ENCODE results near the gene GRIN2B.

Gene GRIN2B

DNA sequence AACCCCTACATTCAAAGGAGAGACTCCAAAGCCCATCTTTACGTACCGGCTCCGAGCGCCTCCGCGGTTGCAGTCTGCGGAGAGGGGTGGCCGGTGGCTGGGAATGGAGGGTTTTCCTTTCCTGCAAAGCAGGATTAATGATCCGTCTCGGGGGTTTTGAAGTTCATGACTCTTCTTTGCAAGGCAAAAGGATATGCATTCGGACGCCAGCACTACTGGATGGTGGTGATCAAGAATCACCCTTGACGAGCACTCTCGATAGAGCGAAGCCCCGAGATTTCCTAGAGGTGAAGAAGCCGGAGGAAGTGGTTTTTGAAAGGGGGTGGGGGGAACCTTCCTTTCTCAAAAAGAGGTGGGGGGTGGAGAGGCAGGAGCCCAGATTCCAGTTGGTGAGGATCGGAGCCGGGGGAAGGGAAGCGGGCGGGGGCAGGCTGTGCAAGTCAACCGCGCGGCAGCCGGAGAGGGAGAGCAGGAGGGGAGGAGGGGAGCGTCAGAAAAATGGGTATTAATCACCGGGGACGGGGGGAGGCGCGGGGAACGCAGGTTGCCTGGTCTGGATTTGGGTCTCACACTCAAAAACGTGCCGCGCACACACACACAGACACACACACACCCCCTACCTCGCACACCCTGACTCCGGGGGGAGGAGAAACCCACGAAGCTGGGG lies at the start of gene GRIN2B:
GRIN2B (minus strand) TSS at position 307 of the 667 bp plus-strand sequence. CDS start 115,394 bp downstream, outside the sequence.
- no peak for DNase-seq

- no peak for DNase-seq
Observed at GRCh38 chr12:14026537-14026936, 45.1 kb upstream of the GRIN2B start.

GRCh38 chr12:14024591-14024990 lies 43.2 kb upstream of the GRIN2B start:
- no peak for DNase-seq

GRCh38 chr12:14018080-14018479 lies 36.7 kb upstream of the GRIN2B start:
- DNase-seq = no peak

DNA sequence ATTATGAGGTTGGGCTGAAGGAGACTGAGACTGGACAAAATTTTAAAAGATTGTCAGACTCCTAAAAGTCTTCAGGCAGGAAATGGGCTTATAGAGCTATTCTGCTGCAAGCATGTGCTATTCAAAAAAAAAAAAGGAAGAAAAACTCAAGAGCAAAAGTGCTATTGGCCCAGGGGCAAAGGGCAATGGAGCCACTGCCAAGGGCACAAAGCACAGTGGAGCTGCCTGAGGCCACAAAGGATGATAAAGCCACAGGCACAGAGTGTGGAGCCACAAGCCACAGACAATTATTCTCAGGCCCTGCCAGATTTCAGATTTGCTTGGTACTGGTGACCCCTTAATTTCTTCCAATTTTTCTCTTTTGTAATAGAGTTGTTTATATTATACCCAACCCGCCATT lies 29.6 kb upstream of the GRIN2B start:
- no peak for DNase-seq

- no peak for DNase-seq
Observed at GRCh38 chr12:14007639-14008038, 26.2 kb upstream of the GRIN2B start.

- no peak for DNase-seq
Observed at GRCh38 chr12:13992585-13992984, 11.2 kb upstream of the GRIN2B start.

GRCh38 chr12:13992106-13992505 lies 10.7 kb upstream of the GRIN2B start:
- DNase-seq = no peak

DNA sequence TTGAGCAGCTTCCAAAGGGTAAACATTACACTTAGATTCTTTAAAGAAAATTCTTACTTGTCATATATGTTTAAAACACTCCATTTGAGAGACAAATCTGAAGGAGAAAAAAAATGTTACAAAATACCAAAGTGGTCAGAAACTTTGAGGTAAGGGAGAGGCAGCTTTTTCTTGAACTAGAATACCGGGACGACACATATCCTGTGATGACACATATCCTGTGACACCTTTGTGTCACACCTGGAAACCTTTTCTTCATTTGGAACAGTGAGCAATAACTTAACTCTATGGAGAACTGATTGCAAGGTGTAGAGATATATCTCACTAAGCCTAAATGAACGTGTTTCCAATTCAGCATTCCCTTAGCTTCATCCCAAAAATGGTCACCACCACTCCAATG lies 4.6 kb upstream of the GRIN2B start:
- no peak for DNase-seq

- no peak for DNase-seq
Observed at GRCh38 chr12:13981990-13982389, 588 bp upstream of the GRIN2B start.

DNA sequence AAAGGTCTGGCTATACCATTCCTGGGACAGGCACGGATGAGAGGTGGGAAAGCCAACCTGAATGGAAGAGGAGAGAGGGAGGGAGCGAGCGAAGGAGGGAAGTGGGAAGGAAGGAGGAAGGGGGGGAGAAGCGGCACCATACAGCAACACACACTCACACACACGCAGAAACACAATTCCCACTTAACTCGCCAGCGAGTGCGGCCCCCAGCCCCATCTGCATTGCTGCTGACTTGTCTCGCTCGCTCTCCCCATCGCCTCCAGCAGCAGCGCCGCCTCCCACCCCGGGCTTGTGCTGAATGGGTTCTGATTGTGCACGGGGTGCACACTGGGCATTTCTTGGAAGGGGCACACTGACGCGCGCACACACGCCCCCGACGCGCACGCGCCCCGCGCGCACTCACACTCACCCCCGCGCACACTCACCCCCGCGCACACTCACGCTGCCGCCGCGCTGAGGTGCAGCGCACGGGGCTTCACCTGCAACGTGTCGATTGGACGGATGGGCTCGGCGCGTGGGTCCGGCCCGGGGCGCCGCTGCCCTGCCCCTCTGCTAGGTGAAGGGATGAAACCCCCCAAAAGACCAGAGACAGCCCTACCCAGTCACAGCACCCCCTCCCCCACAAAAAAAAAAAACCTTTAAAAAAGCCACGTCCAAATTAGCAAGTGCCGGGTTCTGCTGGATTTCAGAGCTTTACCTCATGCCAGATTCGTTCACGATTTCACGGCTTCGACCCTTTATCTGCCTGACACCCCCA lies 685 bp downstream of the GRIN2B start:
- no peak for DNase-seq

DNA sequence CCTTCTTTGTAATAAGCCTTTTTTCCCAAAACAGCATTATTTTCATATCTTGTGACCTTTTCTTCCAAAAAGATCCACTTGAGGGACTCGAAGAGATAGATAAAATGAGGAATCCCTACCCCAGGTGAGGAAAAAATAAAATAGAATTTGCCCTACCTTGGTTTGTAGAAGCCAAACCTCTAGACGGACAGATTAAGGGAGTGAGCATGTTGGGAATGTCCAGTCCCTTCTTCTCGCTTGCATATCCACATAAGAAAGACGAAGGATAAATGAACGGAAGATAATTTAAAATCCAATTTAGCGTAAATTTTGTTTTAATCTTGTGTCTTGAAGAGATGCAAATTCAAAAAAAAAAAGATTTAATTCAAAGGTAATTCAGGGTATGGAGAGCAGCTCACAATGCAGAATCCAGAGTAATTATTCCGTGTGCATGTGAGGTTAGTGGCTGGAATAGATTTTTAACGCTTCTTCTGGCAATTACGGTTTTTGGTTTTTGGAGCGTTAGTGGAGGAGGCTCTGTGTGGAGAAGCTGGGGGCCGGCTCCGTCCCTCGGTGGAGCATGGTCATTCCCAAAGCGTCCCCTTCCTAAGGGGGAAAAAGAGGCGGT lies 1.5 kb downstream of the GRIN2B start:
- DNase-seq = no peak

DNA sequence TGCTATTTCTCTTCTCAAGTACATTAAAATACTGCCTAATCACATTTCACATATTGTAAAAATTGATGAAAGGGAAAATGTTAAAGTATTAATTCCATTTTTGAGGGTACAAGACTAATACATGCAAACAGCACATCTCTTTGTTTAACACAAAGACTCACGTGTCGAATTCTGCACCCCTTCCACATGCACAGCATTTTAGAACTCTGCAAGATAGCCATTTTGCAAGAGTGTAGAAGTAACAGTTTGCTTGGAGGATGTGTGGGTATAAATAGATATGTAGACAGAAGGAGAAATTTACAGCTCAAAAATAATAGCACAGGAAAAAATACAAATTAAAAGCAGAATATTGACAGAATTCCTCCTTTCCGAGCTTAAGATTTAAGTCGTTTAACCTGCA lies 2.5 kb downstream of the GRIN2B start:
- DNase-seq = no peak

GRCh38 chr12:13976880-13977279 lies 4.5 kb downstream of the GRIN2B start:
- DNase-seq = no peak

DNA sequence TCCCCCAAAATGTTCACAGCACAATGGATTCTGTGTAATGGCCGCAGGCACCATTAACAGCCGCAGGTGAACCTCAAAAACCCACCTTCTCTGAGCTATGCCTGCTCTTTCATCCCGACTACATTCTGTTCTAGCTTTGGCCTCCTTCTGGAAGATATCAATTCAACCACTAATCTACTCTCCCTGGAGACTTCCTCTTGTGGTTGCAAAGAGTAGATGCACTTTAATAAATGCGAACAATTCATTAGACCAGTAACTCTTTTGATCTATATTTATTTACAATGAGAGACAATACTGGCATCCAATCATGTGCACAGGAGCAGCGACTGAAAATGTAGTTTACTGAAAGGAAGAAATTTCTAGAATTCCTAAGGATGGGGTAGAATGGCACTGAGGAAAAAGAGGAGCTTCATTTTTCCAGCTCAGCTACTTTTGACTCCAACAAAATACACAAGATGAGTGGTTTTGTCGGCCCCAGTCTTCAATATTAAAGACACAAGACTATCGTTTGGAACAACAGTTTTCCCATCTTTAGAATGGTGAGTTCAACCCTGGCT lies 5.3 kb downstream of the GRIN2B start:
- DNase-seq = no peak

DNA sequence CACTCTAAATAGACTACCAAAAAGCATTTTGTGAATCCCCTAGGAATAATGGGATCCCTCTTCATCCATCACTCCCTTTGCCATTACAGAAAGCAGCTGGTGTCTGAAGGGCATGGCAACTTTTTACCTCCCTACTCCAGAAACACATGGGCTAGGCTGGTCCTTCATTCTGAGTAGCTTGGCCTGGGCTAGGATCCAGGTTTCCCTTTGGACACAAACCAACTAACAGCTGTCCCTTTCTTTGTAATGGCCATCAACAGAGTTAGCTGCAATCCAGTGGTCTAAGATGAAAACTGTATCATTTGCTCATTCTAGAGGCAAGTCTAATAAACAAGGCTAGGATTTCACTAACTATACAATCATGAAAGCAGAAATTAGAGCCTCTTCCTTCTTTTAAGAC lies 7.4 kb downstream of the GRIN2B start:
- DNase-seq = no peak

GRCh38 chr12:13970803-13971202 lies 10.6 kb downstream of the GRIN2B start:
- no peak for DNase-seq

DNA sequence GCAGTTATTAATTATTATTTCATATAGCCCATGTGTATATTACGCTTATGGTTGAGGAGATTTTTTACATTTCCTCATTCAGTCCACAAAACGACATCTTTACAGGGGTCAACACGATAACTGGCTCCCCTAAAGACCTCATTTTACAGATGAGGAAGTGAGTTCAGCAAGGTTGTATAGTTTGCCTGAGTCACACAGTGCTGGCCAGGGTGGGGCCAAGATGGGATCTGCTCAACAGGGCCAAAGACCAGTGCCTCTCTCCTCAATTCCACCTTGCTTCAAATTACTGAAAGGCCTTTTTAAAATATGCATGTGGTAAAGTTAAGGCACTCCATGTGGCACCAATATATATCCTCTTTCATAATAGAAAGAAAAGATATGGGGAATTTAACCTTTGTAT lies 13.1 kb downstream of the GRIN2B start:
- no peak for DNase-seq

DNA sequence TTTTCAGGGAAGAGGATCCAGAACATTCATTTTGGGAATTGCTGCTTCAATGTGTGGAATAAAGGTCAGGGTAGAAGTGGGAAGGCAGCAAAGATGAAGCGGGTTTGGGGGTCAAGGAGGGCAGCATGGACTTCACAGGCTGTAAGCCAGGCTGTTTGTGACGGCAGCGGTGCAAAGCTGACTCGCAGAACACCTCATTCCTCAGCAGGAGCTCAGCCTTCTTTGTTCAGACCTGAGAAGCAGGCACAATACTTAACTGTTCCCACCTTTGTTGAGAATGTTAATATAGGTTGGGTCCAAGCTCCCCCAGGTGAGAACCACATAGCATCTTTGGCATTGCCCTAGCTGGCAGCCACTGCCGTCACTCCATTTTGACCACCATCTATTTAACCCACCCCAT lies 16.7 kb downstream of the GRIN2B start:
- DNase-seq = no peak

DNA sequence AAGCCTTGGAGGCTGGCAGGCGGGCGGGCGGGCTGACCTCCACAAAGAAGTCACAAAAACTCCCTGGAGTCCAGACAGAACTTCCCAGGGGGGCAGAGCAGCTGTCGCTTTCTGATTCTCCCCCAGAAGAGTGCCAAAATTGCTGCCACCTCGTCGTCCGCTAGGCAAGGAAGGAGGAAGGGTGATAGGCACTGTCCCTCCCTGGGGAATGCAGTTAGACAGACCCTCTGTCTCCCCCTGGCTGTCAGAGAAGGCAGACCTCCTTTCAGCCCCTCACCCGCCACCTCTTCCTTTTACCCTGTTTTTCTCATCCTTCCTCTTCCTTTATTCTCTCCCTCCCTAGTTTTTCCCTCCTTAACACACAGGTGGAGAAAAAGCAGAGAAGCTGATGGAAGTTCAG lies 18.7 kb downstream of the GRIN2B start:
- no peak for DNase-seq

DNA sequence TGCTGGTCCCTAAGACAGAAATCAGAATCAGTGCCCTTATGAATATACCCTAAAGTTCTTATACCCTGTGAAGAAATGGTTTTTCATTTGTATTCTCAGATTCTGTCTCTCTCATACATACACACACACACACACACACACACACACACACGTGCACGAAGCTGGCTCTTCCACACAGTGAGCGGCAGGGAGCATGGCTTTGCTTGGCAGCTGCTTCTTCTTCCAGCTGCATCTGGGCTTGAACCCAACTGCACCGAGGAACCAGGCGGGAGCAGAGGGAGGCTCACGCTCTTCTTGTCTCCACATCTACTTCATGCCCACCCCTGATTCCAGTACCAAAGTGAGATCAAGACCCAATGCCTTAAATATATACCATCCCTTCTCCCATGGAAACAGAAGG lies 19.4 kb downstream of the GRIN2B start:
- no peak for DNase-seq

- no peak for DNase-seq
Observed at GRCh38 chr12:13959131-13959723, 22.2 kb downstream of the GRIN2B start.

GRCh38 chr12:13957576-13957975 lies 23.8 kb downstream of the GRIN2B start:
- no peak for DNase-seq

Data from KG1 (cell line).